K562 (cell line): ENCODE measurements around the gene INO80C. TPM values are rescaled to one million over a fixed set of nuclear protein-coding genes. Genes with fewer than 3 reads are reported as not detected.

Experiments used
- ASH1L ChIP-seq: fragments of 450-650 bp; IDR thresholded peaks from 2 replicates; pipeline ENCODE4 v1.6.1; 2018; ENCODE audit warnings: borderline replicate concordance, mild to moderate bottlenecking, low read depth; ENCODE audit not compliant: partially characterized antibody
- ELF4 ChIP-seq: fragments of 450-650 bp; formaldehyde crosslinking; IDR thresholded peaks from 2 replicates; pipeline ENCODE4 v1.4.0; 2022; ENCODE audit warnings: missing genetic modification characterization
- EP400 ChIP-seq: fragments of 450-650 bp; IDR thresholded peaks from 2 replicates; pipeline ENCODE4 v1.6.1; 2017; ENCODE audit warnings: antibody characterized with exemption, mild to moderate bottlenecking, moderate library complexity
- ETV5 ChIP-seq: sonication (generic); formaldehyde crosslinking; IDR thresholded peaks from 2 replicates; pipeline ENCODE4 v1.4.0; 2020; ENCODE audit warnings: low read depth, mild to moderate bottlenecking, missing genetic modification reagents
- FOSL1 ChIP-seq: fragments of 200-800 bp; sonication (Bioruptor generic); conservative IDR thresholded peaks from 2 replicates; pipeline ENCODE4 v1.6.1; 2016; ENCODE audit warnings: missing genetic modification characterization, missing compliant biosample characterization
- GTF2F1 ChIP-seq: IDR thresholded peaks from 2 replicates; pipeline ENCODE4 v1.6.1; 2011; ENCODE audit warnings: low read depth, low read length, improper control_type of control experiment
- HDAC1 ChIP-seq, 2 experiments: fragments of 450-650 bp; IDR thresholded peaks; 2 replicates each; pipeline ENCODE4 v1.6.1; 2016 to 2017; ENCODE audit warnings: inconsistent platforms in 1 of 2, mild to moderate bottlenecking in 1 of 2, moderate library complexity in 1 of 2
- MEIS2 ChIP-seq: fragments of 450-650 bp; IDR thresholded peaks from 2 replicates; pipeline ENCODE4 v1.6.1; 2014; ENCODE audit warnings: mild to moderate bottlenecking; ENCODE audit not compliant: partially characterized antibody
- MYNN ChIP-seq, 2 experiments: sonication (generic); formaldehyde crosslinking in 1 of 2; IDR thresholded peaks; 2 replicates each; pipeline versions ENCODE4 v1.5.0 to v1.6.1; 2016 to 2020; ENCODE audit warnings: antibody characterized with exemption in 1 of 2, missing genetic modification reagents in 1 of 2
- NCOA4 ChIP-seq: fragments of 450-650 bp; IDR thresholded peaks from 2 replicates; pipeline ENCODE4 v1.6.1; 2018; ENCODE audit warnings: mild to moderate bottlenecking; ENCODE audit not compliant: partially characterized antibody
- RCOR1 ChIP-seq, 2 experiments: IDR thresholded peaks; 2 replicates each; pipeline ENCODE4 v1.6.1; 2012; ENCODE audit warnings: low read depth in 2 of 2, low read length in 2 of 2, borderline replicate concordance in 1 of 2, improper control_type of control experiment in 1 of 2
- RFX7 ChIP-seq: fragments of 250-450 bp; sonication (Bioruptor Pico); IDR thresholded peaks from 2 replicates; pipeline ENCODE4 v1.5.1; 2021; ENCODE audit warnings: mild to moderate bottlenecking
- SMARCA4 ChIP-seq: fragments of 450-650 bp; IDR thresholded peaks from 2 replicates; pipeline ENCODE4 v1.6.1; 2016
- SMARCE1 ChIP-seq: fragments of 450-650 bp; IDR thresholded peaks from 2 replicates; pipeline ENCODE4 v1.7.1; 2016; ENCODE audit warnings: mild to moderate bottlenecking
- STAT5A ChIP-seq: IDR thresholded peaks from 2 replicates; pipeline ENCODE4 v1.6.1; 2012; ENCODE audit warnings: low read length, inconsistent platforms, borderline replicate concordance
- SUPT5H ChIP-seq: fragments of 450-650 bp; IDR thresholded peaks from 2 replicates; pipeline ENCODE4 v1.6.1; 2016
- TFAM ChIP-seq: fragments of 250-450 bp; sonication (Bioruptor Pico); conservative IDR thresholded peaks from 2 replicates; pipeline ENCODE4 v1.5.0; 2021; ENCODE audit warnings: mild to moderate bottlenecking, moderate library complexity
- YBX1 ChIP-seq: fragments of 450-650 bp; IDR thresholded peaks from 2 replicates; pipeline ENCODE4 v1.7.1; 2016; ENCODE audit warnings: mild to moderate bottlenecking
- ZNF124 ChIP-seq: sonication (generic); formaldehyde crosslinking; IDR thresholded peaks from 2 replicates; pipeline ENCODE4 v1.8.1; 2022; ENCODE audit warnings: missing genetic modification reagents
- ZNF24 ChIP-seq: fragments of 450-650 bp; IDR thresholded peaks from 2 replicates; pipeline ENCODE4 v1.6.1; 2016
- ZNF408 ChIP-seq: fragments of 250-450 bp; sonication (Bioruptor Pico); IDR thresholded peaks from 2 replicates; pipeline ENCODE4 v1.4.0; 2020; ENCODE audit warnings: low read depth, mild to moderate bottlenecking, moderate library complexity
- ZSCAN29 ChIP-seq: fragments of 450-650 bp; IDR thresholded peaks from 2 replicates; pipeline ENCODE4 v1.6.1; 2017
- polyA plus RNA-seq, 8 experiments: library from polyadenylated mRNA; depleted of rRNA in 4 of 8; stranded (reverse) in 5 of 8; unstranded in 3 of 8; fragments of >200 nt; fragmentation: Nextera tagmentation in 2 of 8; fragmentation: Illumina TruSeq in 1 of 8; extraction: Ambion mirVana in 2 of 8; extraction: Trizol in 1 of 8; gene quantifications; 2 replicates each; pipeline versions ENCODE4 v1.2.1 to v1.2.3, GENCODE V29; 2011 to 2014; ENCODE audit warnings: inconsistent platforms in 1 of 8, missing spikeins in 1 of 8
- total RNA-seq, 7 experiments: library from RNA; depleted of rRNA in 6 of 7; stranded (reverse); fragments of >200 nt in 6 of 7; fragmentation: Illumina TruSeq in 2 of 7; extraction: Trizol in 2 of 7; gene quantifications; 2 replicates each; pipeline versions ENCODE4 v1.2.1 to v1.2.3, GENCODE V29; 2011 to 2021; ENCODE audit warnings: low replicate concordance in 1 of 7
- TF ChIP-seq, protein P1 (sequence below): fragments of 200-800 bp; sonication (Bioruptor generic); IDR thresholded peaks from 2 replicates; pipeline ENCODE4 v1.6.1; 2017; ENCODE audit warnings: missing genetic modification characterization, missing compliant biosample characterization
- TF ChIP-seq, protein P2 (sequence below): fragments of 250-450 bp; sonication (Bioruptor Pico); IDR thresholded peaks from 2 replicates; pipeline ENCODE4 v1.4.0; 2020; ENCODE audit warnings: mild to moderate bottlenecking
- TF ChIP-seq, protein P3 (sequence below): sonication (generic); IDR thresholded peaks from 2 replicates; pipeline ENCODE4 v1.6.1; 2016
- TF ChIP-seq, protein P4 (sequence below): fragments of 450-650 bp; IDR thresholded peaks from 2 replicates; pipeline ENCODE4 v1.7.0; 2016; ENCODE audit warnings: borderline replicate concordance

The INO80C gene
- total and polyA plus RNA-seq, 9 of the 15 experiments (the other 6 are each of a cell fraction or from before 2014, with no cell fraction given) = 14.3 to 53.3 (median 46.6) TPM

DNA sequence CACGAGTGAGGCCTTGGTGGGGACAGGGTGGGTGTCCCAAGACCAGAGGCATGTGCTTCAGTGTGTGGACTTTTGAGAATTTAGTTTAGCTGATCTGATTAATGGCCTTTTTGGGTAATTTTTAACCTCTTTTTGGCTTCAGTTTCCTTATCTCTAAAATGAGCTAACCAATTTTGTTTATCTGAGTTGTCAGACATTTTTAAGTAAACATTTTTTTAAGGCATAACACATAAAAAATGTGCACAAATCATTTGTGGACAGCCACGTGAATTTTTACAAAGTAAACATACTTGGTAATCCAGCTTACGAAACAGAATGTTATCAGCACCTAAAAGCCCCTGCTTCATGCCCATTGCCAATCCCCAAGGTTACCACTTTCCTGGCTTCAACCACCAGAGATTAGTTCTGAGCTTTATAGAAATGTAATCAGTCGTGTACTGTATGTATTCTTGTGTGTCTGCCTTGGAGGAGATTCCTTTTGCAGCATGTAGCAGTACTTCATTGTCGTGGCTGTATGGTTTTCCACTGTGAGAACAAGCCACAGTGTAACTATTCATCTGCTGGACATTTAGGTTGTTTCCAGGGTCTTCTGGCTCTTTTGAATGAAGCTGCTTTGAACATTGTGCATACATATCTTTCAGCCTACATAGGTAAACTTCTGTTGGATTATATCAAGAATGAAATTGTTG is 8.4 kb upstream of the INO80C start (continued):
- TF ChIP-seq, protein P1, sequence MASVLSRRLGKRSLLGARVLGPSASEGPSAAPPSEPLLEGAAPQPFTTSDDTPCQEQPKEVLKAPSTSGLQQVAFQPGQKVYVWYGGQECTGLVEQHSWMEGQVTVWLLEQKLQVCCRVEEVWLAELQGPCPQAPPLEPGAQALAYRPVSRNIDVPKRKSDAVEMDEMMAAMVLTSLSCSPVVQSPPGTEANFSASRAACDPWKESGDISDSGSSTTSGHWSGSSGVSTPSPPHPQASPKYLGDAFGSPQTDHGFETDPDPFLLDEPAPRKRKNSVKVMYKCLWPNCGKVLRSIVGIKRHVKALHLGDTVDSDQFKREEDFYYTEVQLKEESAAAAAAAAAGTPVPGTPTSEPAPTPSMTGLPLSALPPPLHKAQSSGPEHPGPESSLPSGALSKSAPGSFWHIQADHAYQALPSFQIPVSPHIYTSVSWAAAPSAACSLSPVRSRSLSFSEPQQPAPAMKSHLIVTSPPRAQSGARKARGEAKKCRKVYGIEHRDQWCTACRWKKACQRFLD = no peak
- TF ChIP-seq ZNF124 (no peak), SMARCE1 (peak; percentile 88; the same call in 1 of the 2 replicates), ZNF24 (peak; percentile 73; the same call in 1 of the 2 replicates), ZNF408 (CRISPR knock-in tag) (no peak), EP400 (peak; percentile 20; the same call in 1 of the 2 replicates), STAT5A (no peak), ETV5 (CRISPR knock-in tag) (no peak), RFX7 (CRISPR knock-in tag) (no peak), TFAM (CRISPR knock-in tag) (no peak), SMARCA4 (peak; percentile 49; the same call in 1 of the 2 replicates), SUPT5H (no peak), MYNN (IDR thresholded peaks at IDR 0.05) (0 out of 2 replicates have a peak, but pooled peaks have one; percentile 39), MYNN (CRISPR knock-in tag; IDR thresholded peaks at IDR 0.05) (no peak), GTF2F1 (no peak), MEIS2 (peak; percentile 97), ELF4 (no peak), HDAC1 (IDR thresholded peaks at IDR 0.05) (no peak), ASH1L (no peak), YBX1 (no peak), RCOR1 (IDR thresholded peaks at IDR 0.05; ENCODE audit: borderline replicate concordance in 1 of 2, low read depth in 2 of 2, low read length in 2 of 2) (0 out of 4 replicates have a peak, but pooled peaks of 1 of the 2 experiments have one; percentile 10), NCOA4 (no peak), FOSL1 (peak; percentile 60), ZSCAN29 (no peak)
- TF ChIP-seq, protein P2, sequence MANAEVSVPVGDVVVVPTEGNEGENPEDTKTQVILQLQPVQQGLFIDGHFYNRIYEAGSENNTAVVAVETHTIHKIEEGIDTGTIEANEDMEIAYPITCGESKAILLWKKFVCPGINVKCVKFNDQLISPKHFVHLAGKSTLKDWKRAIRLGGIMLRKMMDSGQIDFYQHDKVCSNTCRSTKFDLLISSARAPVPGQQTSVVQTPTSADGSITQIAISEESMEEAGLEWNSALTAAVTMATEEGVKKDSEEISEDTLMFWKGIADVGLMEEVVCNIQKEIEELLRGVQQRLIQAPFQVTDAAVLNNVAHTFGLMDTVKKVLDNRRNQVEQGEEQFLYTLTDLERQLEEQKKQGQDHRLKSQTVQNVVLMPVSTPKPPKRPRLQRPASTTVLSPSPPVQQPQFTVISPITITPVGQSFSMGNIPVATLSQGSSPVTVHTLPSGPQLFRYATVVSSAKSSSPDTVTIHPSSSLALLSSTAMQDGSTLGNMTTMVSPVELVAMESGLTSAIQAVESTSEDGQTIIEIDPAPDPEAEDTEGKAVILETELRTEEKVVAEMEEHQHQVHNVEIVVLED = no peak
- TF ChIP-seq, protein P3, sequence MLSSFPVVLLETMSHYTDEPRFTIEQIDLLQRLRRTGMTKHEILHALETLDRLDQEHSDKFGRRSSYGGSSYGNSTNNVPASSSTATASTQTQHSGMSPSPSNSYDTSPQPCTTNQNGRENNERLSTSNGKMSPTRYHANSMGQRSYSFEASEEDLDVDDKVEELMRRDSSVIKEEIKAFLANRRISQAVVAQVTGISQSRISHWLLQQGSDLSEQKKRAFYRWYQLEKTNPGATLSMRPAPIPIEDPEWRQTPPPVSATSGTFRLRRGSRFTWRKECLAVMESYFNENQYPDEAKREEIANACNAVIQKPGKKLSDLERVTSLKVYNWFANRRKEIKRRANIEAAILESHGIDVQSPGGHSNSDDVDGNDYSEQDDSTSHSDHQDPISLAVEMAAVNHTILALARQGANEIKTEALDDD = no peak
- TF ChIP-seq, protein P4, sequence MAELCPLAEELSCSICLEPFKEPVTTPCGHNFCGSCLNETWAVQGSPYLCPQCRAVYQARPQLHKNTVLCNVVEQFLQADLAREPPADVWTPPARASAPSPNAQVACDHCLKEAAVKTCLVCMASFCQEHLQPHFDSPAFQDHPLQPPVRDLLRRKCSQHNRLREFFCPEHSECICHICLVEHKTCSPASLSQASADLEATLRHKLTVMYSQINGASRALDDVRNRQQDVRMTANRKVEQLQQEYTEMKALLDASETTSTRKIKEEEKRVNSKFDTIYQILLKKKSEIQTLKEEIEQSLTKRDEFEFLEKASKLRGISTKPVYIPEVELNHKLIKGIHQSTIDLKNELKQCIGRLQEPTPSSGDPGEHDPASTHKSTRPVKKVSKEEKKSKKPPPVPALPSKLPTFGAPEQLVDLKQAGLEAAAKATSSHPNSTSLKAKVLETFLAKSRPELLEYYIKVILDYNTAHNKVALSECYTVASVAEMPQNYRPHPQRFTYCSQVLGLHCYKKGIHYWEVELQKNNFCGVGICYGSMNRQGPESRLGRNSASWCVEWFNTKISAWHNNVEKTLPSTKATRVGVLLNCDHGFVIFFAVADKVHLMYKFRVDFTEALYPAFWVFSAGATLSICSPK = no peak
